Right renal cortex interstitium (tissue), 3 donors: ENCODE data around the gene AK2. TPM values are rescaled to one million over a fixed set of nuclear protein-coding genes. Genes with fewer than 3 reads are reported as not detected.

Experiments used
- polyA plus RNA-seq, 3 donors: library from polyadenylated mRNA; unstranded; fragments of 120-200 nt; gene quantifications; one replicate each; pipeline ENCODE4 v1.2.1, GENCODE V29; 2013; ENCODE audit not compliant: insufficient read length in 3 of 3

The AK2 gene
- polyA plus RNA-seq, 3 donors = 198 to 213 (median 208) TPM

Other genes with a start within 250 kb of the AK2 start
- 10 to 100 TPM; 63.1 to 64.2 (median 64.0) TPM for gene YARS1, start 219.5 kb downstream of the AK2 start, polyA plus RNA-seq
- gene S100PBP, start 219.2 kb downstream of the AK2 start, polyA plus RNA-seq = 10 to 100 TPM; 30.5 to 33.6 (median 31.0) TPM
- gene FNDC5, start 166.0 kb downstream of the AK2 start, polyA plus RNA-seq = 10 to 100 TPM; 45.6 to 60.6 (median 46.6) TPM
- gene HPCA, start 150.4 kb downstream of the AK2 start, polyA plus RNA-seq = under 1 TPM; 0.25 to 0.35 (median 0.33) TPM
- 1 to 10 TPM; 4.4 to 9.9 (median 7.6) TPM for gene TMEM54, start 135.5 kb downstream of the AK2 start, polyA plus RNA-seq
- gene RNF19B, start 72.1 kb downstream of the AK2 start, polyA plus RNA-seq = 10 to 100 TPM; 18.1 to 19.1 (median 18.8) TPM
- gene AZIN2, start 44.3 kb upstream of the AK2 start, polyA plus RNA-seq = 1 to 10 TPM; 5.2 to 7.6 (median 5.5) TPM
- gene TRIM62, start 145.2 kb upstream of the AK2 start, polyA plus RNA-seq = 1 to 10 TPM; 6.2 to 6.7 (median 6.4) TPM
- 10 to 100 TPM; 47.4 to 53.7 (median 50.4) TPM for gene ZNF362, start 219.6 kb upstream of the AK2 start, polyA plus RNA-seq